SK-N-SH (cell line): ENCODE data around the gene MCCC1.

Source experiments
- CTCF ChIP-seq: fragments of 200-600 bp; sonication (generic); IDR thresholded peaks from 2 replicates; pipeline ENCODE4 v1.6.1; 2017; ENCODE audit warnings: antibody characterized with exemption, mild to moderate bottlenecking, moderate library complexity
- EP300 ChIP-seq, 2 experiments: IDR thresholded peaks; 2 replicates each; pipeline versions ENCODE4 v1.4.0 to v1.6.1; 2012; ENCODE audit warnings: borderline replicate concordance in 1 of 2, low read depth in 1 of 2, low read length in 1 of 2
- EZH2phosphoT487 ChIP-seq: fragments of 200-600 bp; sonication (generic); IDR thresholded peaks from 2 replicates; pipeline ENCODE4 v1.6.1; 2017; ENCODE audit warnings: low read depth, mixed run types, mild to moderate bottlenecking, antibody characterized with exemption, moderate library complexity, borderline replicate concordance
- FOXJ3 ChIP-seq: sonication (generic); formaldehyde crosslinking; IDR thresholded peaks from 2 replicates; pipeline ENCODE4 v1.5.1; 2020; ENCODE audit warnings: mild to moderate bottlenecking, missing genetic modification reagents
- FOXM1 ChIP-seq: IDR thresholded peaks from 2 replicates; pipeline ENCODE4 v1.4.0; 2012; ENCODE audit warnings: low read depth, mild to moderate bottlenecking
- JUND ChIP-seq: IDR thresholded peaks from 2 replicates; pipeline ENCODE4 v1.4.0; 2012
- MXI1 ChIP-seq: IDR thresholded peaks from 2 replicates; pipeline ENCODE4 v1.6.1; 2012; ENCODE audit warnings: mild to moderate bottlenecking, low read depth, low read length, improper control_type of control experiment
- NFIC ChIP-seq: IDR thresholded peaks from 2 replicates; pipeline ENCODE4 v1.4.0; 2012; ENCODE audit warnings: borderline replicate concordance
- POLR2AphosphoS5 ChIP-seq: IDR thresholded peaks from 2 replicates; pipeline ENCODE4 v1.6.1; 2012; ENCODE audit warnings: low read depth, low read length
- TAF1 ChIP-seq: IDR thresholded peaks from 2 replicates; pipeline ENCODE4 v1.6.1; 2012; ENCODE audit warnings: low read depth, mild to moderate bottlenecking, low read length, moderate library complexity, borderline replicate concordance
- USF2 ChIP-seq: fragments of 150-350 bp; IDR thresholded peaks from 2 replicates; pipeline ENCODE4 v1.6.1; 2017; ENCODE audit warnings: antibody characterized with exemption, low read length, low read depth, borderline replicate concordance
- YY1 ChIP-seq: IDR thresholded peaks from 2 replicates; pipeline ENCODE4 v1.4.0; 2012; ENCODE audit warnings: low read depth, mild to moderate bottlenecking

GRCh38 chr3:183106635-183107034 lies 7.3 kb upstream of the MCCC1 start:
- TF ChIP-seq NFIC, result no peak
- TF ChIP-seq CTCF, result no peak
- no peak for TF ChIP-seq FOXM1
- no peak for TF ChIP-seq FOXJ3 (CRISPR knock-in tag)
- no peak for TF ChIP-seq TAF1
- no peak for TF ChIP-seq YY1
- TF ChIP-seq EZH2phosphoT487, result no peak
- no peak for TF ChIP-seq EP300 (IDR thresholded peaks at IDR 0.05; ENCODE audit: borderline replicate concordance in 1 of 2, low read depth in 1 of 2, low read length in 1 of 2)
- no peak for TF ChIP-seq MXI1
- TF ChIP-seq POLR2AphosphoS5, result no peak
- no peak for TF ChIP-seq USF2
- no peak for TF ChIP-seq JUND
